Activated T-helper 9 cell treated with anti-CD3 and anti-CD28 coated beads, Interleukin-2, amount 50 U/mL, for 16 hours (primary cell): ENCODE results near the gene SRGAP2C.
"Not testable (repeated sequence)": the region's sequence is repeated elsewhere in the genome, so short reads cannot be mapped to it uniquely, and the experiment has no call there.

Experiments used
- DNase-seq: peaks from one replicate; pipeline ENCODE4 v3.0.0-alpha.2; 2020; ENCODE audit warnings: low read depth

The SRGAP2C gene

GRCh38 chr1:121186191-121186590 is 1.4 kb downstream of the SRGAP2C start:
- DNase-seq, result not testable (repeated sequence)

GRCh38 chr1:121187914-121188313 is 3.1 kb downstream of the SRGAP2C start:
- DNase-seq, result not testable (repeated sequence)

- not testable (repeated sequence) for DNase-seq
These were observed 7.7 kb downstream of the SRGAP2C start for GRCh38 chr1:121192512-121192911.

GRCh38 chr1:121197095-121197882 is 12.5 kb downstream of the SRGAP2C start:
- not testable (repeated sequence) for DNase-seq

GRCh38 chr1:121199763-121200162 is 15.0 kb downstream of the SRGAP2C start:
- not testable (repeated sequence) for DNase-seq

GRCh38 chr1:121200232-121200631 is 15.5 kb downstream of the SRGAP2C start:
- not testable (repeated sequence) for DNase-seq

- not testable (repeated sequence) for DNase-seq
These were observed 16.5 kb downstream of the SRGAP2C start for GRCh38 chr1:121200985-121201981.

GRCh38 chr1:121202986-121203385 is 18.2 kb downstream of the SRGAP2C start:
- not testable (repeated sequence) for DNase-seq

GRCh38 chr1:121205786-121206711 is 21.3 kb downstream of the SRGAP2C start:
- not testable (repeated sequence) for DNase-seq

- not testable (repeated sequence) for DNase-seq
These were observed 22.6 kb downstream of the SRGAP2C start for GRCh38 chr1:121207328-121207727.

- DNase-seq, result not testable (repeated sequence)
These were observed 23.6 kb downstream of the SRGAP2C start for GRCh38 chr1:121208375-121208774.

GRCh38 chr1:121210778-121211177 is 26.0 kb downstream of the SRGAP2C start:
- DNase-seq, result not testable (repeated sequence)

- DNase-seq, result not testable (repeated sequence)
These were observed 28.7 kb downstream of the SRGAP2C start for GRCh38 chr1:121213491-121213890.

GRCh38 chr1:121214544-121215156 is 29.9 kb downstream of the SRGAP2C start:
- DNase-seq, result not testable (repeated sequence)

GRCh38 chr1:121215699-121216417 is 31.1 kb downstream of the SRGAP2C start:
- not testable (repeated sequence) for DNase-seq

- not testable (repeated sequence) for DNase-seq
These were observed 31.9 kb downstream of the SRGAP2C start for GRCh38 chr1:121216676-121217075.

GRCh38 chr1:121221770-121222169 is 37.0 kb downstream of the SRGAP2C start:
- DNase-seq, result not testable (repeated sequence)

GRCh38 chr1:121224714-121225113 is 39.9 kb downstream of the SRGAP2C start:
- not testable (repeated sequence) for DNase-seq

GRCh38 chr1:121226295-121226904 is 41.6 kb downstream of the SRGAP2C start:
- DNase-seq, result not testable (repeated sequence)

GRCh38 chr1:121226925-121227324 is 42.1 kb downstream of the SRGAP2C start:
- not testable (repeated sequence) for DNase-seq
